Hepatocyte (in vitro differentiated cells): ENCODE measurements around the gene FGGY.

Experiments
- CTCF ChIP-seq: fragments of 200-600 bp; sonication (generic); IDR thresholded peaks from 2 replicates; pipeline ENCODE4 v1.5.1; 2016; ENCODE audit warnings: antibody characterized with exemption, mild to moderate bottlenecking; ENCODE audit not compliant: poor library complexity
- EZH2 ChIP-seq: fragments of 200-600 bp; sonication (generic); IDR thresholded peaks from 2 replicates; pipeline ENCODE4 v1.6.1; 2016; ENCODE audit warnings: antibody characterized with exemption, mild to moderate bottlenecking, borderline replicate concordance

GRCh38 chr1:59484096-59484495 is 187.2 kb downstream of the FGGY start:
- TF ChIP-seq CTCF (no peak), EZH2 (no peak)
